ENCODE data around the gene NFKBIL1.

The NFKBIL1 gene

GRCh38 chr6:31557443-31558317, 10.3 kb downstream of the NFKBIL1 start:
- ChIA-PET CTCF (no interaction called here), POLR2A (no interaction called here)
- no peak for TF ChIP-seq NFRKB (IDR thresholded peaks at IDR 0.05)
- TF ChIP-seq ARNT (IDR thresholded peaks at IDR 0.05), result no peak
- TF ChIP-seq LEF1 (IDR thresholded peaks at IDR 0.05; ENCODE audit: borderline replicate concordance), result no peak
- TF ChIP-seq FOXM1 (IDR thresholded peaks at IDR 0.05; ENCODE audit: borderline replicate concordance), result no peak
- TF ChIP-seq ZNF384 (IDR thresholded peaks at IDR 0.05), result no peak
- TF ChIP-seq BHLHE40 (IDR thresholded peaks at IDR 0.05; ENCODE audit: borderline replicate concordance), result no peak
- no peak for TF ChIP-seq FOXK2 (IDR thresholded peaks at IDR 0.05)
- no peak for TF ChIP-seq SUZ12 (IDR thresholded peaks at IDR 0.05)
- no peak for TF ChIP-seq ELF4 (IDR thresholded peaks at IDR 0.05)
- no peak for TF ChIP-seq CTBP1 (IDR thresholded peaks at IDR 0.05; ENCODE audit: borderline replicate concordance)
- TF ChIP-seq L3MBTL2 (conservative IDR thresholded peaks at IDR 0.05), result no peak
- TF ChIP-seq TARDBP (IDR thresholded peaks at IDR 0.05), result no peak
- TF ChIP-seq HDGF (IDR thresholded peaks at IDR 0.05; ENCODE audit: borderline replicate concordance), result no peak
- TF ChIP-seq PKNOX1 (IDR thresholded peaks at IDR 0.05), result no peak
- no peak for TF ChIP-seq FOXA1 (IDR thresholded peaks at IDR 0.05)
- TF ChIP-seq SP1 (IDR thresholded peaks at IDR 0.05), result no peak
- no peak for DNase-seq (ENCODE audit: extremely low spot score)

- ChIA-PET POLR2A (no interaction called here), CTCF (no interaction called here)
- DNase-seq (ENCODE audit: extremely low spot score), result no peak
- TF ChIP-seq FOXA1 (IDR thresholded peaks at IDR 0.05) (no peak), ARNT (IDR thresholded peaks at IDR 0.05) (no peak), L3MBTL2 (conservative IDR thresholded peaks at IDR 0.05) (no peak), BHLHE40 (IDR thresholded peaks at IDR 0.05; ENCODE audit: borderline replicate concordance) (no peak), SUZ12 (IDR thresholded peaks at IDR 0.05) (no peak), ELF4 (IDR thresholded peaks at IDR 0.05) (no peak), CTBP1 (IDR thresholded peaks at IDR 0.05; ENCODE audit: borderline replicate concordance) (no peak), NFRKB (IDR thresholded peaks at IDR 0.05) (no peak), TARDBP (IDR thresholded peaks at IDR 0.05) (no peak), SP1 (IDR thresholded peaks at IDR 0.05) (no peak), FOXK2 (IDR thresholded peaks at IDR 0.05) (no peak), PKNOX1 (IDR thresholded peaks at IDR 0.05) (no peak), HDGF (IDR thresholded peaks at IDR 0.05; ENCODE audit: borderline replicate concordance) (no peak), FOXM1 (IDR thresholded peaks at IDR 0.05; ENCODE audit: borderline replicate concordance) (no peak), LEF1 (IDR thresholded peaks at IDR 0.05; ENCODE audit: borderline replicate concordance) (no peak), ZNF384 (IDR thresholded peaks at IDR 0.05) (no peak)
Observed at GRCh38 chr6:31558318-31558625, 10.9 kb downstream of the NFKBIL1 start.

- POLR2A ChIA-PET, result interaction anchor here (1.2 kb wide), 1 partner anchor 11 kb away, joined by 5 read pairs; the partner anchor contains the start of gene NFKBIL1
- CTCF ChIA-PET, result no interaction called here
- no peak for DNase-seq (ENCODE audit: extremely low spot score)
- TF ChIP-seq LEF1 (IDR thresholded peaks at IDR 0.05; ENCODE audit: borderline replicate concordance), result no peak
- TF ChIP-seq ZNF384 (IDR thresholded peaks at IDR 0.05), result no peak
- TF ChIP-seq PKNOX1 (IDR thresholded peaks at IDR 0.05), result no peak
- no peak for TF ChIP-seq SP1 (IDR thresholded peaks at IDR 0.05)
- TF ChIP-seq ARNT (IDR thresholded peaks at IDR 0.05), result no peak
- no peak for TF ChIP-seq FOXA1 (IDR thresholded peaks at IDR 0.05)
- TF ChIP-seq L3MBTL2 (conservative IDR thresholded peaks at IDR 0.05), result no peak
- TF ChIP-seq NFRKB (IDR thresholded peaks at IDR 0.05), result no peak
- TF ChIP-seq SUZ12 (IDR thresholded peaks at IDR 0.05), result no peak
- no peak for TF ChIP-seq ELF4 (IDR thresholded peaks at IDR 0.05)
- no peak for TF ChIP-seq TARDBP (IDR thresholded peaks at IDR 0.05)
- no peak for TF ChIP-seq BHLHE40 (IDR thresholded peaks at IDR 0.05; ENCODE audit: borderline replicate concordance)
- no peak for TF ChIP-seq FOXM1 (IDR thresholded peaks at IDR 0.05; ENCODE audit: borderline replicate concordance)
Observed at GRCh38 chr6:31558631-31559500, 11.5 kb downstream of the NFKBIL1 start.

- ChIA-PET CTCF (no interaction called here), POLR2A (interaction anchor here (1.2 kb wide), 1 partner anchor 12 kb away, joined by 5 read pairs; the partner anchor contains the start of gene NFKBIL1)
- TF ChIP-seq FOXA1 (IDR thresholded peaks at IDR 0.05) (no peak), CTBP1 (IDR thresholded peaks at IDR 0.05; ENCODE audit: borderline replicate concordance) (no peak), SUZ12 (IDR thresholded peaks at IDR 0.05) (no peak), BHLHE40 (IDR thresholded peaks at IDR 0.05; ENCODE audit: borderline replicate concordance) (no peak), NFRKB (IDR thresholded peaks at IDR 0.05) (no peak), FOXK2 (IDR thresholded peaks at IDR 0.05) (no peak), L3MBTL2 (conservative IDR thresholded peaks at IDR 0.05) (no peak), LEF1 (IDR thresholded peaks at IDR 0.05; ENCODE audit: borderline replicate concordance) (no peak), SP1 (IDR thresholded peaks at IDR 0.05) (no peak), FOXM1 (IDR thresholded peaks at IDR 0.05; ENCODE audit: borderline replicate concordance) (no peak)
- no peak for DNase-seq (ENCODE audit: extremely low spot score)
Observed at GRCh38 chr6:31559606-31559957, 12.2 kb downstream of the NFKBIL1 start.
